HL-60 (cell line): ENCODE data around the gene SSMEM1.
"Not testable (repeated sequence)": the region's sequence is repeated elsewhere in the genome, so short reads cannot be mapped to it uniquely, and the experiment has no call there.

Source experiments
- DNase-seq, 2 experiments: peaks; one replicate each; pipeline ENCODE4 v3.0.0-alpha.2; 2010 to 2020; ENCODE audit warnings: low read depth in 1 of 2, low spot score in 1 of 2
- H3K27ac ChIP-seq: fragments of 250-450 bp; sonication (Bioruptor Pico); replicated peaks from 2 replicates; pipeline ENCODE4 v1.5.1; 2020; ENCODE audit warnings: mild to moderate bottlenecking, moderate library complexity
- H3K27me3 ChIP-seq: fragments of 250-450 bp; sonication (Bioruptor Pico); 2 replicates; pipeline ENCODE4 v1.5.1; 2021; ENCODE audit warnings: mild to moderate bottlenecking, moderate library complexity; ENCODE audit not compliant: insufficient read depth, poor library complexity, severe bottlenecking
- H3K4me3 ChIP-seq: replicated peaks from 2 replicates; pipeline ENCODE4 v1.5.1; 2011; ENCODE audit warnings: mild to moderate bottlenecking, control low read depth, low read length; ENCODE audit not compliant: insufficient read depth
- CTCF ChIP-seq: IDR thresholded peaks from one replicate; pipeline ENCODE4 v1.5.1; 2011; ENCODE audit warnings: low read length, control low read depth, inconsistent platforms; ENCODE audit not compliant: insufficient read depth
- GABPA ChIP-seq: IDR thresholded peaks from 2 replicates; pipeline ENCODE4 v1.6.1; 2012; ENCODE audit warnings: low read depth
- POLR2AphosphoS5 ChIP-seq: IDR thresholded peaks from 2 replicates; pipeline ENCODE4 v1.6.1; 2012; ENCODE audit warnings: low read depth
- REST ChIP-seq: IDR thresholded peaks from 2 replicates; pipeline ENCODE4 v1.6.1; 2012; ENCODE audit warnings: low read depth; ENCODE audit not compliant: insufficient replicate concordance
- SPI1 ChIP-seq: IDR thresholded peaks from 2 replicates; pipeline ENCODE4 v1.6.1; 2012; ENCODE audit warnings: low read depth, mild to moderate bottlenecking, borderline replicate concordance

The SSMEM1 gene

GRCh38 chr7:130240240-130240639 lies 32.6 kb downstream of the SSMEM1 start:
- Histone ChIP-seq H3K27me3 (no peaks in the 10 kb centered on the region), H3K27ac (no peak overlapping the region), H3K4me3 (no peak overlapping the region)
- TF ChIP-seq REST (no peak), CTCF (no peak), SPI1 (no peak), POLR2AphosphoS5 (no peak), GABPA (no peak)
- no peak for DNase-seq

- Histone ChIP-seq H3K27me3 (no peaks in the 10 kb centered on the region), H3K27ac (no peak overlapping the region), H3K4me3 (no peak overlapping the region)
- peak; percentile 4 to 47 for DNase-seq
- TF ChIP-seq CTCF (peak; percentile 77), REST (no peak), GABPA (no peak)
These were observed 34.7 kb downstream of the SSMEM1 start for GRCh38 chr7:130242198-130243014.

- not testable (repeated sequence) for H3K4me3 ChIP-seq, H3K27me3 ChIP-seq, DNase-seq, H3K27ac ChIP-seq
These were observed 35.8 kb downstream of the SSMEM1 start for GRCh38 chr7:130243486-130243885.

GRCh38 chr7:130246491-130246890 lies 38.8 kb downstream of the SSMEM1 start:
- not testable (repeated sequence) for DNase-seq, H3K27ac ChIP-seq, H3K4me3 ChIP-seq, H3K27me3 ChIP-seq

GRCh38 chr7:130248842-130249241 lies 41.2 kb downstream of the SSMEM1 start:
- H3K27ac ChIP-seq, H3K4me3 ChIP-seq, H3K27me3 ChIP-seq, DNase-seq: not testable (repeated sequence)

- H3K4me3 ChIP-seq, H3K27ac ChIP-seq, DNase-seq, H3K27me3 ChIP-seq: not testable (repeated sequence)
These were observed 42.0 kb downstream of the SSMEM1 start for GRCh38 chr7:130249626-130250025.
